HG03378 (cell line): ENCODE measurements around the gene YAP1.

ENCODE experiments used
- ATAC-seq: cut with Tn5 transposase; IDR thresholded peaks from one replicate; pipeline ENCODE4 v1.9.1; 2021; ENCODE audit warnings: mild to moderate bottlenecking, moderate library complexity; ENCODE audit not compliant: unreplicated experiment

The YAP1 gene

GRCh38 chr11:102109896-102110760 lies at the start of gene YAP1:
Gene YAP1, plus strand, starts transcription at chr11:102110447. Its CDS starts 402 bp downstream, at chr11:102110849.
- peak; percentile 81 for ATAC-seq

DNA sequence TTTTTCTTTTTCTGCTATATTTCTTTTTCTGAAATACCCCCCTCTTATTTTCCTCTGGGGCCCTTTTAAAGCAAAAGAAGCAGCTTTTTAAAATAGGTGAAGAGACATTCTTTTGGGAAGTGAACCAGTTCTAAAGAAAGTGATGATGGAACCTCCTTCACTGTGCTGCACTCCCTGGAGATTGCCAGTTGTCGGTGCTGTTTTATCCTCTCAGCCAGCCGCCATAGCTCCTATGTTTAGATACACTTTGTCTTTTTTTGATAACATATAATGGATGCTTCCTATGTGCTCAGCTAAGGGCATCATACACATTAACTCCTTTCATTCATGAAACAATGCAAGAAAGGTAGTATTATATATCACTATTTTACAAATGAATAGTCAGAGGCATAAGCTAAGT lies 49.0 kb upstream of the YAP1 start:
- no peak for ATAC-seq

- no peak for ATAC-seq
These were observed 48.1 kb upstream of the YAP1 start for GRCh38 chr11:102062106-102062505.

GRCh38 chr11:102064316-102064715 lies 45.9 kb upstream of the YAP1 start:
- no peak for ATAC-seq

GRCh38 chr11:102070766-102071165 lies 39.5 kb upstream of the YAP1 start:
- no peak for ATAC-seq

DNA sequence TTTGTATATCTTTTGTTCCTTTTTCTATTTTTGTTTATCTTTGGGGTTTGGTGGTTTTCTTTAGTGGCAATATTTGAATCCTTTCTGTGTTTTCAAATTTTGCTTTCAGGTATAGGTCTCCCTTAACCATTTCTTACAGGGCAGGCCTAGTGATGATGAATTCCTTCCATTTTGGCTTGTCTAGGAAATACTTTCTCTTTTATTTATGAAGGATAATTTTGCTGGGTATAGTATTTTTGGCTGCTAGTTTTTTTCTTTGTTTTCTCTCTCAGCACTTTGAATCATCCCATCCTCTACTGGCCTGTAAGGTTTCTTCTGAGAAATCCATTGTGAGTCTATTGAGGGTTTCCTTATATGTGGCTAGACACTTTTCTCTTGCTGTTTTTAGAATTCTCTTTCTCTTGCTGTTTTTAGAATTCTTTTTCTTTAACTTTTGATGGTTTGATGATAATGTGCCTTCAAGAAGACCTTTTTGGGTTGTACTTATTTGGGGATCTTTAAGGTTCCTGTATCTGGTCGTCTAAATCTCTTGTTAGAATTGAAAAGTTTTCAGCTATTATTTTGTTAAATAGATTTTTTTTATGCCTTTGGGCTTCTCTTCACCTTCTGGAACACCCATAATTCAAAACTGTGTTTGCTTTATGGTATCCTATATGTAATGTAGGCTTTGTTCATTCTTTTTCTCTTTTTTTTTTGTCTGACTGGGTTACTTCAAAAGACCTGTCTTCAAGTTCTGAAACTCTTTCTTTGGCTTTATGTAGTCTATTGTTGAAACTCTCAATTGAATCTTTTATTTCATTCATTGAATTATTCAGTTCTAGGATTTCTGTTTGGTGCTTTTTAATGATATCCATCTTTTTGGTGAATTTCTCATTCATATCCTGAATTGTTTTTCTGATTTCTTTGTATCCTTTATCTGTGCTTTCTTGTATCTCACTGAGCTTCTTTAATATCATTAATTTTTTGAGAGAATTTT lies 38.5 kb upstream of the YAP1 start:
- ATAC-seq = no peak

GRCh38 chr11:102073253-102073652 lies 37.0 kb upstream of the YAP1 start:
- ATAC-seq = no peak

- ATAC-seq = no peak
These were observed 30.6 kb upstream of the YAP1 start for GRCh38 chr11:102079625-102080024.

DNA sequence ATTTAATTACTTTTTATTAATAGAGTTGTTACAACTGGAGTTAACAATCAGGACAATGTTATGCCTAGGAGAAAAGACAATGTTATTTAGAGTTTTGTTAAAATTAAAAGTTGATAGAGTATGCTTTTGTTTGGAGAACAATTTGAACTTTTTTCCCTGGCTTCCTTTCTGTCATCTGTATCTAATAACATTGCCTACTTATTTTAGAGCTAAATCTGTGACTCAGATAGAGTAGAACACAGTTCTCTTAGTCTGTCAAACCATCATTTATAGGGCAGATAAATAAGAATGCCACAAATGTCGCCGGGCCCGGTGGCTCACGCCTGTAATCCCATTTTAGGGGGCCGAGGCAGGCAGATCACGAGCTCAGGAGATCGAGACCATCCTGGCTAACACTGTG lies 28.9 kb upstream of the YAP1 start:
- ATAC-seq = no peak

- ATAC-seq = no peak
These were observed 24.2 kb upstream of the YAP1 start for GRCh38 chr11:102085864-102086551.

- no peak for ATAC-seq
These were observed 13.1 kb upstream of the YAP1 start for GRCh38 chr11:102097186-102097585.

GRCh38 chr11:102099755-102100154 lies 10.5 kb upstream of the YAP1 start:
- ATAC-seq = no peak

DNA sequence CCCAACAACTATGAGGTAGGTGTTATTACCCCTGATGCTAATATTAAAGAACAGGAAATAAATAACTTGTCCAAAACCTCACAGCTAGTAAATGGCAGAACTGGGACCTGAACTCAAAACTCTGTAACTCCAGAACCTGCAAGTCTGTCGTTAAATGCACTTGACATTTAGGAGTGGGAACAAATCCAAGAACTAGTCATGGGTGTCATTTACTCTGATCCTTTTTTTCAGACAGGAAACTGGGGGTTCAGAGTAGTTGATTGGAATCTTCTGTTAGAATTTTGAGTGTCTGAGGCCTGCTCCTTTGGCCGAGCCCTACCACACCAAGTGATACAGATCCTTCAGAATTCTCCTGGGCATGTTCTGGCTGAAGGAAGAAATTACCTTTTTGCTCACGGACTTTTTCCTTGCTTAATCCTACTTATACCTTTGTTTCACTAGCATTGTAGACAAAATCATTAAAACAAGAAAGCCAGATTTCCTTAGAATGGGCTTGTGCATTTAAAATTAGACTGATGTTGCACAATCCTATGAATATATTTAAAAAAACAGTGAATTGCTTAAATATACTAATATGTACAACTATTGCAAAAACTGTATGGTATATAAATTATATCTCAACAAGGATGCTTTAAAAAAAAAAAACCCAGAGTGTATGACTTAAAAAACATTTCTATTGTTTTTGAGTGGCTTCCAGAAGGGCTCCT lies 1.4 kb upstream of the YAP1 start:
- ATAC-seq = no peak

- ATAC-seq = peak; percentile 1
These were observed 439 bp downstream of the YAP1 start for GRCh38 chr11:102110761-102111010.

DNA sequence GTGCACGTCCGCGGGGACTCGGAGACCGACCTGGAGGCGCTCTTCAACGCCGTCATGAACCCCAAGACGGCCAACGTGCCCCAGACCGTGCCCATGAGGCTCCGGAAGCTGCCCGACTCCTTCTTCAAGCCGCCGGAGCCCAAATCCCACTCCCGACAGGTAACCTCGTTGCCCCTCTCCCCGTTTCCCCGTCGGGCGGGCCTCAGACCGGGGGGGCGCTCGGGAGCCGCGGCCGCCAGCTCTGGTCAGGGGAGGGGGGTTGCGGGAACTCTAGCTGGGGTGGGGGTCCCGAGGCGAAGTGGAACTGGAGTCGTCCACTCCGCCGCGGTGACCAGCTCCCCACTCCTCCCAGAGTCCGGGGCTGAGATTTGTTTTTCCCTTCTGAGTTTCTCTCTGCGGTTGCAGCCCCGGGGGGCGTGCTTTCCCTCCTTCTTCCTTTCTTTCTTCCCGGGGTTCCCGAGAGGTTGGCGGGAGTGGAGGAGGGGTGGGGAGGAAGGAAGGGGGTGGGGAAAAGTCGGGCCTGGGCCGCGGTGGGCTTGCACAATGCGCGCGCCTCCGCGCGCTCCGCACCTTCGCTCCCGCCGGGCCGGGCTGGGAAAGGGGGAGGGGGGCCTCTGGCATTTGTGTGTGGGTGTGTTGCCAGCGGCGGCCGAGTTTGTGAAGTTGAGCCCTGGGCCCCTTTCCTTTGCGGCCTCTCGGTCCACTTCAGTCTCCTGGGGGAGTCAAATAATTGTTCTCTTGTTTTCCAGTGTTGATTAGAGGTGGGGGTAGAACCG lies 952 bp downstream of the YAP1 start:
- ATAC-seq = no peak

GRCh38 chr11:102111787-102112508 lies 1.7 kb downstream of the YAP1 start:
- ATAC-seq = no peak

GRCh38 chr11:102112509-102112821 lies 2.2 kb downstream of the YAP1 start:
- ATAC-seq = no peak

DNA sequence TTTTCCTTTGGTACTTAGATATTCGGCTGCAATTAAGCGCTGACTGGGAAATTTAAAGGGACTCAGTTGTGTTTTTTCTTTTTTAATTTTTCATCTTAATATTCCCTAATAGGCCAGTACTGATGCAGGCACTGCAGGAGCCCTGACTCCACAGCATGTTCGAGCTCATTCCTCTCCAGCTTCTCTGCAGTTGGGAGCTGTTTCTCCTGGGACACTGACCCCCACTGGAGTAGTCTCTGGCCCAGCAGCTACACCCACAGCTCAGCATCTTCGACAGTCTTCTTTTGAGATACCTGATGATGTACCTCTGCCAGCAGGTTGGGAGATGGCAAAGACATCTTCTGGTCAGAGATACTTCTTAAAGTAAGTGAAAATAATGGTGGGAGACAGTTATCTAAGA lies 3.8 kb downstream of the YAP1 start:
- no peak for ATAC-seq

DNA sequence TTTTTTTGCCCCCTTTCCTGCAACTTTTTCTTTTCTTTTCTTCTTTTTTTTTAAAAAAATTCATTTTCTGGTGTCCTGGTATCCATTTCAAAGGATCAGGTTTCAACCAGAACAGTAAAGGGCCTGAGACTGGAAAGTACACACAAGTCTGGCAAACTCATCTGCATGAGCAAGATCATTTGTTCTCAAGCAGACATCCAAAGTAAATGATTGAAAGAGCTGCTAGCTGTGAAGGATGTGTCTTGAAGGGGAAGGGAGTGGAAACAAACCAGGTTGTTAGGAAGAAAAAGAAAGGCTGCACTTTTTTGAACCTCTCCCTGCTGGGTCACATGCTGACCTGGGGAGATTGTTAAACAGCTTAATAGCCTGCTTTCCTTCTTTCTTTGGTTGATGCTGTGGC lies 5.3 kb downstream of the YAP1 start:
- no peak for ATAC-seq
